ENCODE results near the gene INSM1.

- TF ChIP-seq CTCF (IDR thresholded peaks at IDR 0.05 in 2 of 3, conservative IDR thresholded peaks at IDR 0.05 in 1 of 3; ENCODE audit: control insufficient read depth in 2 of 3, extremely low read depth in 1 of 3, insufficient read depth in 1 of 3, low read depth in 3 of 3, low read length in 3 of 3) (no peak), YY1 (IDR thresholded peaks at IDR 0.05; ENCODE audit: low read depth, low read length) (no peak), ASH2L (IDR thresholded peaks at IDR 0.05; ENCODE audit: borderline replicate concordance, low read depth) (no peak), USF1 (IDR thresholded peaks at IDR 0.05; ENCODE audit: borderline replicate concordance, extremely low read length, insufficient read depth, low read depth, low read length) (no peak), ZNF384 (IDR thresholded peaks at IDR 0.05; ENCODE audit: borderline replicate concordance, low read depth, low read length) (no peak), REST (IDR thresholded peaks at IDR 0.05; ENCODE audit: low read depth, low read length) (no peak), TAF1 (IDR thresholded peaks at IDR 0.05; ENCODE audit: borderline replicate concordance, low read depth, low read length) (no peak), ZBTB33 (IDR thresholded peaks at IDR 0.05) (no peak), ZSCAN29 (IDR thresholded peaks at IDR 0.05) (no peak), POLR2AphosphoS5 (IDR thresholded peaks at IDR 0.05; ENCODE audit: low read length) (no peak), TCF7 (IDR thresholded peaks at IDR 0.05; ENCODE audit: borderline replicate concordance) (no peak)
Observed at GRCh38 chr20:20342066-20342465, 25.8 kb upstream of the INSM1 start.

All from GM12878 (cell line).